GM19099 (cell line): ENCODE measurements around the gene DIAPH1.

Source experiments
- POLR2A ChIP-seq: IDR thresholded peaks from 3 replicates; pipeline ENCODE4 v1.6.1; 2011; ENCODE audit warnings: low read depth; ENCODE audit not compliant: insufficient read length; ENCODE audit errors: extremely low read depth

DIAPH1 gene

GRCh38 chr5:141485321-141486055, 133.3 kb downstream of the DIAPH1 start:
- TF ChIP-seq POLR2A, result no peak

GRCh38 chr5:141484641-141485311, 134.0 kb downstream of the DIAPH1 start, which contains the start of gene PCDHGC4:
Gene PCDHGC4 (plus strand): TSS chr5:141485030. CDS start chr5:141485174, 144 bp downstream.
- no peak for TF ChIP-seq POLR2A

GRCh38 chr5:141484310-141484640, 134.5 kb downstream of the DIAPH1 start:
- no peak for TF ChIP-seq POLR2A

- TF ChIP-seq POLR2A, result no peak
Measured at GRCh38 chr5:141483902-141484301, 134.9 kb downstream of the DIAPH1 start.

GRCh38 chr5:141479776-141480175, 139.0 kb downstream of the DIAPH1 start:
- no peak for TF ChIP-seq POLR2A

GRCh38 chr5:141478321-141478945, 140.4 kb downstream of the DIAPH1 start:
- no peak for TF ChIP-seq POLR2A

GRCh38 chr5:141477815-141478214, 141.0 kb downstream of the DIAPH1 start:
- no peak for TF ChIP-seq POLR2A

- no peak for TF ChIP-seq POLR2A
Measured at GRCh38 chr5:141477044-141477575, 141.7 kb downstream of the DIAPH1 start.

GRCh38 chr5:141476132-141476911, 142.5 kb downstream of the DIAPH1 start:
- no peak for TF ChIP-seq POLR2A

GRCh38 chr5:141475625-141476131, 143.1 kb downstream of the DIAPH1 start, which contains the start of gene PCDHGC3:
Gene PCDHGC3 (plus strand): TSS chr5:141475966. CDS start chr5:141476117, 151 bp downstream.
- TF ChIP-seq POLR2A, result no peak

GRCh38 chr5:141465351-141465750, 153.4 kb downstream of the DIAPH1 start:
- TF ChIP-seq POLR2A, result no peak
